Right lobe of liver (tissue), 6 donors: ENCODE results near the gene MAP7. TPM values are rescaled to one million over a fixed set of nuclear protein-coding genes. Genes with fewer than 3 reads are reported as not detected.

Experiments
- ATAC-seq, 4 donors: fragments of 200-7000 bp; cut with Tn5 transposase; one replicate each; pipeline ENCODE4 v1.9.1; 2020; ENCODE audit warnings: mild to moderate bottlenecking in 4 of 4, moderate library complexity in 4 of 4
- DNase-seq, 3 donors: peaks; one replicate each; pipeline ENCODE4 v3.0.0-alpha.2; 2020
- H3K27ac ChIP-seq, 3 donors: fragments of 200-600 bp; one replicate each; pipeline ENCODE4 v1.8.0; 2022
- H3K27me3 ChIP-seq, 2 donors: fragments of 200-600 bp; one replicate each; pipeline ENCODE4 v1.8.0; 2022
- H3K36me3 ChIP-seq, 4 donors: fragments of 200-600 bp; sonication (generic) in 1 of 4; one replicate each; pipeline versions ENCODE4 v1.5.1 to v1.8.0; 2017 to 2022; ENCODE audit warnings: control low read depth in 1 of 4
- H3K4me1 ChIP-seq, 4 donors: fragments of 200-600 bp; sonication (generic) in 1 of 4; one replicate each; pipeline versions ENCODE4 v1.5.1 to v1.8.0; 2017 to 2022; ENCODE audit warnings: control low read depth in 1 of 4
- H3K4me3 ChIP-seq, 3 donors: fragments of 200-600 bp; one replicate each; pipeline ENCODE4 v1.8.0; 2022
- H3K9me3 ChIP-seq, 4 donors: fragments of 200-600 bp; sonication (generic) in 1 of 4; one replicate each; pipeline versions ENCODE4 v1.5.1 to v1.8.0; 2017 to 2022; ENCODE audit warnings: control low read depth in 1 of 4
- CTCF ChIP-seq, 4 donors: fragments of 200-600 bp in 3 of 4; fragments of 450-650 bp in 1 of 4; IDR thresholded peaks; one replicate each; pipeline versions ENCODE4 v1.5.1 to v1.8.0; 2016 to 2022; ENCODE audit warnings: antibody characterized with exemption in 4 of 4, mild to moderate bottlenecking in 2 of 4
- POLR2A ChIP-seq: fragments of 450-650 bp; IDR thresholded peaks from one replicate; pipeline ENCODE4 v1.6.1; 2017; ENCODE audit warnings: antibody characterized with exemption, mild to moderate bottlenecking
- WGBS: methylation state at CpG from one replicate; pipeline ENCODE4 v1.1.6; 2018; ENCODE audit warnings: low coverage, low lambda C conversion rate; ENCODE audit not compliant: insufficient coverage; ENCODE audit errors: missing lambda C conversion rate; 5-methylcytosine and 5-hydroxymethylcytosine counted together
- intact Hi-C, 2 donors: fragments of 100-400 bp; cut with DNase I; formaldehyde crosslinking; loops; one replicate each; pipeline versions ENCODE4 v1.11.2 to v1.14.1; 2022
- total RNA-seq, 6 experiments: library from RNA; depleted of rRNA in 2 of 6; stranded (reverse); fragments of >200 nt in 2 of 6; fragmentation: NEBNext Ultra II Directional in 3 of 6; extraction: Animal tissue kit (Norgen Biotek cat#: 25700) in 3 of 6; gene quantifications; one replicate each; pipeline versions ENCODE4 v1.1.0 to v1.2.4, GENCODE V29; 2016 to 2023
- donor health status: DM: no; HTN: yes; CAD: no.
- donor health status: DM: no; HTN: no; CAD: no.
- donor health status: DM: no; HTN: no; CAD: no.
- donor health status: DM: no; HTN: yes; CAD: no.
- donor health status: DM: no; HTN: yes; CAD: no.

MAP7 gene
- total RNA-seq, 6 experiments from 2014 or later: 14.8 to 20.9 (median 17.9) TPM

GRCh38 chr6:136566851-136567250, 16.6 kb upstream of the MAP7 start:
- no peak overlapping the region for H3K27ac ChIP-seq
- ATAC-seq (no peak), DNase-seq (no peak)
- no peaks in the 10 kb centered on the region for H3K36me3 ChIP-seq
- H3K4me3 ChIP-seq: no peak overlapping the region
- peaks cover 0 to 11% (median 0%) of the 10 kb centered on the region in 4 donors for H3K9me3 ChIP-seq
- no peaks in the 10 kb centered on the region for H3K27me3 ChIP-seq
- intact Hi-C loops: no loop called here
- TF ChIP-seq POLR2A (no peak), CTCF (IDR thresholded peaks at IDR 0.05) (no peak)
- WGBS: 57% methylated on average over 2 of the region's 2 CpGs
- peaks cover 0 to 8% (median 0%) of the 10 kb centered on the region in 4 donors for H3K4me1 ChIP-seq

- peaks cover 0 to 8% (median 0%) of the 10 kb centered on the region in 4 donors for H3K4me1 ChIP-seq
- no peak overlapping the region for H3K4me3 ChIP-seq
- H3K27ac ChIP-seq: no peak overlapping the region
- DNase-seq: peak in 2 of 3 donors; percentile 21 to 54
- H3K27me3 ChIP-seq: no peaks in the 10 kb centered on the region
- 52% methylated on average over 3 of the region's 6 CpGs for WGBS
- H3K9me3 ChIP-seq: peaks cover 0 to 6% (median 0%) of the 10 kb centered on the region in 4 donors
- peaks cover 0 to 5% (median 0%) of the 10 kb centered on the region in 4 donors for H3K36me3 ChIP-seq
- TF ChIP-seq POLR2A: no peak
- no peak for TF ChIP-seq CTCF (IDR thresholded peaks at IDR 0.05)
- intact Hi-C loops: no loop called here
- peak; percentile 36 to 65 (median 53) for ATAC-seq
Measured at GRCh38 chr6:136566007-136566487, 15.8 kb upstream of the MAP7 start.

GRCh38 chr6:136564180-136564579, 14.0 kb upstream of the MAP7 start:
- H3K27ac ChIP-seq: no peak overlapping the region
- H3K9me3 ChIP-seq: no peaks in the 10 kb centered on the region
- TF ChIP-seq POLR2A (no peak), CTCF (IDR thresholded peaks at IDR 0.05) (no peak)
- WGBS: 67% methylated on average over 1 of the region's 1 CpG
- intact Hi-C loops: no loop called here
- peaks cover 0 to 8% (median 0%) of the 10 kb centered on the region in 4 donors for H3K4me1 ChIP-seq
- peaks cover 0 to 10% (median 0%) of the 10 kb centered on the region in 4 donors for H3K36me3 ChIP-seq
- DNase-seq: no peak
- H3K27me3 ChIP-seq: no peaks in the 10 kb centered on the region
- ATAC-seq: no peak
- H3K4me3 ChIP-seq: no peak overlapping the region

- 73% methylated on average over 6 of the region's 6 CpGs for WGBS
- TF ChIP-seq POLR2A (no peak), CTCF (IDR thresholded peaks at IDR 0.05) (no peak)
- no peak for ATAC-seq
- H3K36me3 ChIP-seq: peaks cover 0 to 10% (median 0%) of the 10 kb centered on the region in 4 donors
- H3K4me1 ChIP-seq: peaks cover 0 to 8% (median 0%) of the 10 kb centered on the region in 4 donors
- no peak overlapping the region for H3K27ac ChIP-seq
- H3K27me3 ChIP-seq: no peaks in the 10 kb centered on the region
- DNase-seq: no peak
- H3K4me3 ChIP-seq: no peak overlapping the region
- intact Hi-C loops: no loop called here
- H3K9me3 ChIP-seq: no peaks in the 10 kb centered on the region
Measured at GRCh38 chr6:136563386-136564152, 13.3 kb upstream of the MAP7 start.
